Neural progenitor cell (in vitro differentiated cells): ENCODE results near the gene PPM1L.

Experiments used
- EZH2 ChIP-seq: fragments of 200-600 bp; sonication (generic); IDR thresholded peaks from 2 replicates; pipeline ENCODE4 v1.6.1; 2017; ENCODE audit warnings: antibody characterized with exemption, mild to moderate bottlenecking, moderate library complexity
- TF ChIP-seq, protein P1 (sequence below): fragments of 200-600 bp; sonication (generic); IDR thresholded peaks from 2 replicates; pipeline ENCODE4 v1.5.1; 2017; ENCODE audit warnings: antibody characterized with exemption, mild to moderate bottlenecking

DNA sequence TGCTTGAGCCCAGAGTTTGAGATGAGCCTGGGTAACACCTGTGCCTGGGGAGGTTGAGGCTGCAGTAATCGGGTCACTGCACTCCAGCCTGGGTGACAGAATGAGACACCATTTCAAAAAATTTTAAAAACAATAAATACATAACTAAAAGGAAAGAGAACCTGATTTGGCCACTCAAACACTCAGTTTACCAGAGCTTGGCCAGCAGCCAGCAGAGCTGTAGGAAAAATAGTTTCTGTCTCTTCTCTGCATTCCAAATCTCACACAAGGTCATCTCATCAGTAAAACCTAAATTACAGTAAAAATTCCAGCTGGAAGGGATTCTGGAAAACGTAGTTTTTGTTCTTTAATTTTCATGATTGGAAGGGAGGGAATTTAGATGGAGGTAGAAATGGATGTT, 7.8 kb upstream of the PPM1L start:
- TF ChIP-seq, protein P1, sequence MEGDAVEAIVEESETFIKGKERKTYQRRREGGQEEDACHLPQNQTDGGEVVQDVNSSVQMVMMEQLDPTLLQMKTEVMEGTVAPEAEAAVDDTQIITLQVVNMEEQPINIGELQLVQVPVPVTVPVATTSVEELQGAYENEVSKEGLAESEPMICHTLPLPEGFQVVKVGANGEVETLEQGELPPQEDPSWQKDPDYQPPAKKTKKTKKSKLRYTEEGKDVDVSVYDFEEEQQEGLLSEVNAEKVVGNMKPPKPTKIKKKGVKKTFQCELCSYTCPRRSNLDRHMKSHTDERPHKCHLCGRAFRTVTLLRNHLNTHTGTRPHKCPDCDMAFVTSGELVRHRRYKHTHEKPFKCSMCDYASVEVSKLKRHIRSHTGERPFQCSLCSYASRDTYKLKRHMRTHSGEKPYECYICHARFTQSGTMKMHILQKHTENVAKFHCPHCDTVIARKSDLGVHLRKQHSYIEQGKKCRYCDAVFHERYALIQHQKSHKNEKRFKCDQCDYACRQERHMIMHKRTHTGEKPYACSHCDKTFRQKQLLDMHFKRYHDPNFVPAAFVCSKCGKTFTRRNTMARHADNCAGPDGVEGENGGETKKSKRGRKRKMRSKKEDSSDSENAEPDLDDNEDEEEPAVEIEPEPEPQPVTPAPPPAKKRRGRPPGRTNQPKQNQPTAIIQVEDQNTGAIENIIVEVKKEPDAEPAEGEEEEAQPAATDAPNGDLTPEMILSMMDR, result no peak
- no peak for TF ChIP-seq EZH2
